SK-N-SH (cell line): ENCODE measurements around the gene CCNI2. TPM values are rescaled to one million over a fixed set of nuclear protein-coding genes. Genes with fewer than 3 reads are reported as not detected.

Experiments used
- CTCF ChIA-PET: fragments of 300-600, 350-600 bp; formaldehyde crosslinking; extraction: SDS; loops from one replicate; lab custom pipeline; 2021; lab: Yijun Ruan, JAX
- POLR2A ChIA-PET: fragments of 350-600 bp; sonication (Branson Sonifier 250); formaldehyde crosslinking; extraction: SDS; loops from one replicate; lab custom pipeline; 2020; ENCODE audit warnings: antibody characterized with exemption, inconsistent platforms; lab: Yijun Ruan, JAX
- DNase-seq: peaks from one replicate; pipeline ENCODE4 v3.0.0; 2012
- H2AFZ ChIP-seq: fragments of 200-600 bp; sonication (generic); 2 replicates; pipeline ENCODE4 v1.8.1; 2016; ENCODE audit warnings: antibody characterized with exemption, mild to moderate bottlenecking, low read depth
- H3F3A ChIP-seq: fragments of 200-600 bp; sonication (generic); replicated peaks from 2 replicates; pipeline ENCODE3; 2016; ENCODE audit warnings: antibody characterized with exemption, mild to moderate bottlenecking; ENCODE audit not compliant: insufficient read depth
- H3K27ac ChIP-seq, 2 experiments: fragments of 200-500 bp in 1 of 2; fragments of 200-600 bp in 1 of 2; sonication (Bioruptor generic) in 1 of 2; sonication (generic), shearing (Covaris generic) in 1 of 2; 2 replicates each; pipeline versions ENCODE4 v1.5.1 to v1.6.1; 2014 to 2016; ENCODE audit warnings: low read depth in 2 of 2, inconsistent platforms in 1 of 2, low read length in 1 of 2, mild to moderate bottlenecking in 1 of 2, mixed read lengths in 1 of 2
- H3K27me3 ChIP-seq: fragments of 200-600 bp; sonication (generic), shearing (Covaris generic); 2 replicates; pipeline ENCODE4 v1.6.1; 2016; ENCODE audit warnings: mixed run types; ENCODE audit not compliant: insufficient read depth
- H3K36me3 ChIP-seq, 2 experiments: fragments of 200-500 bp in 1 of 2; fragments of 200-600 bp in 1 of 2; sonication (Bioruptor generic) in 1 of 2; sonication (generic) in 1 of 2; replicated peaks in 1 of 2; 2 replicates each; pipeline versions ENCODE3 to v1.5.1; 2014 to 2016; ENCODE audit warnings: low read length in 1 of 2, mild to moderate bottlenecking in 1 of 2; ENCODE audit not compliant: insufficient read depth in 2 of 2, control insufficient read depth in 1 of 2
- H3K4me1 ChIP-seq, 2 experiments: fragments of 200-500 bp in 1 of 2; fragments of 200-600 bp in 1 of 2; sonication (Bioruptor generic) in 1 of 2; sonication (generic), shearing (Covaris generic) in 1 of 2; 2 replicates each; pipeline versions ENCODE4 v1.5.1 to v1.6.1; 2014 to 2016; ENCODE audit warnings: low read depth in 1 of 2, low read length in 1 of 2, mixed run types in 1 of 2; ENCODE audit not compliant: insufficient read depth in 2 of 2, control insufficient read depth in 1 of 2
- H3K4me2 ChIP-seq: fragments of 200-600 bp; sonication (generic), shearing (Covaris generic); 2 replicates; pipeline ENCODE4 v1.6.1; 2017; ENCODE audit warnings: mixed run types
- H3K4me3 ChIP-seq, 2 experiments: fragments of 200-500 bp in 1 of 2; fragments of 200-600 bp in 1 of 2; sonication (Bioruptor generic) in 1 of 2; sonication (generic), shearing (Covaris generic) in 1 of 2; 2 replicates each; pipeline versions ENCODE4 v1.5.1 to v1.8.1; 2014 to 2016; ENCODE audit warnings: low read depth in 2 of 2, inconsistent platforms in 1 of 2, low read length in 1 of 2, mild to moderate bottlenecking in 1 of 2, mixed read lengths in 1 of 2, moderate library complexity in 1 of 2
- H3K79me2 ChIP-seq: fragments of 200-600 bp; sonication (generic); 2 replicates; pipeline ENCODE4 v1.8.1; 2017; ENCODE audit warnings: mild to moderate bottlenecking; ENCODE audit not compliant: insufficient read depth
- H3K9ac ChIP-seq: fragments of 200-600 bp; sonication (generic); 2 replicates; pipeline ENCODE4 v1.6.1; 2017; ENCODE audit warnings: mixed run types
- H3K9me2 ChIP-seq: fragments of 200-600 bp; sonication (generic); 2 replicates; pipeline ENCODE4 v1.6.1; 2017; ENCODE audit warnings: mixed run types
- H3K9me3 ChIP-seq: fragments of 200-600 bp; sonication (generic); 2 replicates; pipeline ENCODE4 v1.6.1; 2017; ENCODE audit warnings: mixed run types, mild to moderate bottlenecking, moderate library complexity
- H4K20me1 ChIP-seq: fragments of 200-600 bp; sonication (generic); 2 replicates; pipeline ENCODE4 v1.6.1; 2017; ENCODE audit warnings: mild to moderate bottlenecking, mixed run types; ENCODE audit not compliant: insufficient read depth
- ELF1 ChIP-seq: IDR thresholded peaks from 2 replicates; pipeline ENCODE4 v1.4.0; 2012
- EP300 ChIP-seq, 2 experiments: IDR thresholded peaks; 2 replicates each; pipeline versions ENCODE4 v1.4.0 to v1.6.1; 2012; ENCODE audit warnings: borderline replicate concordance in 1 of 2, low read depth in 1 of 2, low read length in 1 of 2
- EZH2phosphoT487 ChIP-seq: fragments of 200-600 bp; sonication (generic); IDR thresholded peaks from 2 replicates; pipeline ENCODE4 v1.6.1; 2017; ENCODE audit warnings: low read depth, mixed run types, mild to moderate bottlenecking, antibody characterized with exemption, moderate library complexity, borderline replicate concordance
- FOSL2 ChIP-seq: IDR thresholded peaks from 2 replicates; pipeline ENCODE4 v1.4.0; 2012; ENCODE audit warnings: low read depth, mild to moderate bottlenecking, moderate library complexity, borderline replicate concordance
- FOXJ3 ChIP-seq: sonication (generic); formaldehyde crosslinking; IDR thresholded peaks from 2 replicates; pipeline ENCODE4 v1.5.1; 2020; ENCODE audit warnings: mild to moderate bottlenecking, missing genetic modification reagents
- FOXM1 ChIP-seq: IDR thresholded peaks from 2 replicates; pipeline ENCODE4 v1.4.0; 2012; ENCODE audit warnings: low read depth, mild to moderate bottlenecking
- GATA2 ChIP-seq: sonication (generic); formaldehyde crosslinking; IDR thresholded peaks from 2 replicates; pipeline ENCODE4 v1.5.0; 2020; ENCODE audit warnings: mild to moderate bottlenecking, missing genetic modification reagents
- JUND ChIP-seq: IDR thresholded peaks from 2 replicates; pipeline ENCODE4 v1.4.0; 2012
- MEF2A ChIP-seq: IDR thresholded peaks from 2 replicates; pipeline ENCODE4 v1.4.0; 2012; ENCODE audit warnings: low read depth, borderline replicate concordance
- NFIC ChIP-seq: IDR thresholded peaks from 2 replicates; pipeline ENCODE4 v1.4.0; 2012; ENCODE audit warnings: borderline replicate concordance
- NRF1 ChIP-seq: IDR thresholded peaks from 2 replicates; pipeline ENCODE4 v1.6.1; 2012; ENCODE audit warnings: low read depth, mild to moderate bottlenecking, low read length
- POLR2AphosphoS5 ChIP-seq: IDR thresholded peaks from 2 replicates; pipeline ENCODE4 v1.6.1; 2012; ENCODE audit warnings: low read depth, low read length
- RAD21 ChIP-seq: IDR thresholded peaks from 2 replicates; pipeline ENCODE4 v1.6.1; 2012; ENCODE audit warnings: mild to moderate bottlenecking, low read length
- SIN3A ChIP-seq: IDR thresholded peaks from 2 replicates; pipeline ENCODE4 v1.6.1; 2012; ENCODE audit warnings: low read depth, mild to moderate bottlenecking, low read length, moderate library complexity, borderline replicate concordance
- SMC3 ChIP-seq: IDR thresholded peaks from 2 replicates; pipeline ENCODE4 v1.6.1; 2012; ENCODE audit warnings: low read depth, low read length, improper control_type of control experiment
- TEAD4 ChIP-seq: IDR thresholded peaks from 2 replicates; pipeline ENCODE4 v1.4.0; 2012; ENCODE audit warnings: mild to moderate bottlenecking, borderline replicate concordance; ENCODE audit not compliant: insufficient read depth
- USF1 ChIP-seq: IDR thresholded peaks from 2 replicates; pipeline ENCODE4 v1.4.0; 2012; ENCODE audit warnings: low read depth, borderline replicate concordance
- WGBS: methylation state at CpG from one replicate; pipeline ENCODE4 v1.1.6; 2017; ENCODE audit warnings: low lambda C conversion rate; 5-methylcytosine and 5-hydroxymethylcytosine counted together
- polyA plus RNA-seq, 3 experiments: library from polyadenylated mRNA; depleted of rRNA; stranded (reverse); fragments of >200 nt; gene quantifications; 2 replicates each; pipeline ENCODE4 v1.2.3, GENCODE V29; 2012

CCNI2 gene
- polyA plus RNA-seq, 1 of the 3 experiments (the other 2 are of a cell fraction): 0.05 TPM

DNA sequence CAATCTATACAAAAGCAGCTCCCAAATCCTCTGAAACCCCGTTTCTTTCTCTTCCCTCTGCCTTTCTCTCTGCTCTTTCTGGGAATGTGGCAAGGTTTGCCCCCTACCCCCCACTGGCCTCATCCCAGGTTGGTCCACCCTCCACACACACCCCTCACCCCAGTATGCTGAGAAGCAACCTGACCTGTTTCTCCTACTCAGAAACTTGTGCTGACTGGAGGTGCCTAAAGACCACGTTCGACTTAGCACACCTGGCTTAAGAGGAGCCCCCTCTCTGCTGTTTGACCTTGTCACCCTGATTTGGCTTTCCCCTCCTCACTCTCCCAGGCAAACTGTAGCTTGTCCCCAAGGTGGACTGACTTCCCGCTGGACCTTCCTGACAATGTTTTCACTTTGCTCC is 30.9 kb downstream of the CCNI2 start (continued):
- TF ChIP-seq SIN3A (no peak), GATA2 (no peak), FOSL2 (no peak), NRF1 (no peak), FOXJ3 (CRISPR knock-in tag) (no peak)

DNA sequence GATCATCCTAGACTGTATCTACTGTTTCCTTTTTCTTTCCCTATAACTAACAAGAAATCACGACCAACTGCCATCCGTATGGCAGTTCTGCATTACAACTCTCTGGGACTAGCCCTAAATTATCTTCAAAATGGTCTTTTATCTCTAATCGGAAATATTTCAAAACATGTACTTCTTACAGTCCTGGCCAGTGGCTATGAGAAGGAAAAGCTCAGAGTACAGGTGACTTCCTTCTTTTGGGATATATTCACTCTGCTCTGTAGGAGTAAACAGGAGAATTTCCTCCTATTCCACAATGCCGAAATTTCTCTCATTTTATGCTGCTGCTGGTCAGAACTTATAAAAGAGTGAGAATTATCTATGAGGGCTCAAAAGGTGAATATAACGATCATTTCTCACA is 31.6 kb downstream of the CCNI2 start:
- WGBS: 87% methylated on average over 5 of the region's 5 CpGs
- no peaks in the 10 kb centered on the region for H3K27me3 ChIP-seq
- H3K4me1 ChIP-seq: peaks cover 28% of the 10 kb centered on the region in 2 experiments; a peak in 2 of 4 replicates
- H3K4me3 ChIP-seq: no peak overlapping the region
- peaks cover 5% of the 10 kb centered on the region for H3F3A ChIP-seq
- H3K9me2 ChIP-seq: no peaks in the 10 kb centered on the region
- H3K36me3 ChIP-seq: no peaks in the 10 kb centered on the region
- no peak overlapping the region for H3K9ac ChIP-seq
- CTCF ChIA-PET: interaction anchor here (1.0 to 1.6 kb wide), 4 partner anchors 19 to 252 kb away, joined by 3 to 5 read pairs (median 4); no protein-coding TSS in a partner anchor
- H2AFZ ChIP-seq: no peak overlapping the region
- no peaks in the 10 kb centered on the region for H3K9me3 ChIP-seq
- TF ChIP-seq POLR2AphosphoS5 (no peak), SMC3 (no peak), RAD21 (no peak), NFIC (no peak), FOSL2 (no peak), MEF2A (no peak), USF1 (no peak), EZH2phosphoT487 (no peak), FOXM1 (no peak), JUND (no peak)
- no peak overlapping the region for H3K4me2 ChIP-seq
- H4K20me1 ChIP-seq: no peaks in the 10 kb centered on the region
- no peak overlapping the region for H3K27ac ChIP-seq
- POLR2A ChIA-PET: no interaction called here
- peaks cover 29% of the 10 kb centered on the region for H3K79me2 ChIP-seq
- no peak for DNase-seq

GRCh38 chr5:132779961-132780360 is 32.7 kb downstream of the CCNI2 start:
- H3K27me3 ChIP-seq: no peaks in the 10 kb centered on the region
- peaks cover 17 to 27% of the 10 kb centered on the region in 2 experiments; a peak in 2 of 4 replicates for H3K4me1 ChIP-seq
- H3K9me3 ChIP-seq: no peaks in the 10 kb centered on the region
- no peak overlapping the region for H3K9ac ChIP-seq
- no peaks in the 10 kb centered on the region for H3K36me3 ChIP-seq
- POLR2A ChIA-PET: no interaction called here
- H2AFZ ChIP-seq: no peak overlapping the region
- no peak for DNase-seq
- peaks cover 19% of the 10 kb centered on the region for H3K79me2 ChIP-seq
- peaks cover 5% of the 10 kb centered on the region for H3F3A ChIP-seq
- no peak overlapping the region for H3K4me2 ChIP-seq
- 98% methylated on average over 3 of the region's 3 CpGs for WGBS
- CTCF ChIA-PET: no interaction called here
- no peak overlapping the region for H3K4me3 ChIP-seq
- no peaks in the 10 kb centered on the region for H3K9me2 ChIP-seq
- no peaks in the 10 kb centered on the region for H4K20me1 ChIP-seq
- H3K27ac ChIP-seq: no peak overlapping the region
- TF ChIP-seq EZH2phosphoT487 (no peak), ELF1 (no peak), TEAD4 (no peak), GATA2 (no peak), EP300 (IDR thresholded peaks at IDR 0.05; ENCODE audit: borderline replicate concordance in 1 of 2, low read depth in 1 of 2, low read length in 1 of 2) (no peak), NRF1 (no peak)
- TF ChIP-seq, all 33 proteins: peak for 0
